Vagina (tissue), 2 donors: Measurements from ENCODE around the gene CHAC2.

Source experiments
- POLR2A ChIP-seq, 2 donors: fragments of 450-650 bp; IDR thresholded peaks; one replicate each; pipeline ENCODE4 v1.6.1; 2017; ENCODE audit warnings: antibody characterized with exemption in 2 of 2, mild to moderate bottlenecking in 2 of 2, moderate library complexity in 2 of 2
- POLR2AphosphoS5 ChIP-seq, 2 donors: sonication (generic); formaldehyde crosslinking; IDR thresholded peaks; one replicate each; pipeline ENCODE4 v1.9.0; 2017; ENCODE audit warnings: antibody characterized with exemption in 2 of 2, mild to moderate bottlenecking in 2 of 2, low read depth in 1 of 2; ENCODE audit not compliant: insufficient read depth in 1 of 2
- TF ChIP-seq, protein P1 (sequence below), 3 experiments: fragments of 450-650 bp in 2 of 3; fragments of 200-600 bp in 1 of 3; sonication (generic) in 1 of 3; IDR thresholded peaks; one replicate each; pipeline ENCODE4 v1.5.1; 2017 to 2019; ENCODE audit warnings: antibody characterized with exemption in 3 of 3, mild to moderate bottlenecking in 2 of 3, moderate library complexity in 2 of 3

DNA sequence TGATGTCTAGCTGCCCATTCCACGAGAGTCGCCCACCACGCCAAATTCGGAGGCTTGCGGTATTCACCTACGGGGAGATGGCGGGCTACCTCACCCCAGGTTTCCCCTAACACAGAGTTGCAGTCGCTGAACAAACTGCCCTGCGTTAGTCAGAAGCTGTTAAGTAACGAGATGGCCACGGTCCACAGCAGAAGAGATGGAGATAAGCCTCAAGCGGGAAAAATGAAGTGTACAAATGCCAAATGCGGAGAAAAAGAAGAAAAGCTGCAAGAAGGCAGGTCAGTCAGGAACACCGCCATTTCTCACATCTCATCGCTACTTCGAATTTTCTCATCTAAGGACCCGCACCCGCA is 18.7 kb downstream of the CHAC2 start:
- TF ChIP-seq, protein P1, sequence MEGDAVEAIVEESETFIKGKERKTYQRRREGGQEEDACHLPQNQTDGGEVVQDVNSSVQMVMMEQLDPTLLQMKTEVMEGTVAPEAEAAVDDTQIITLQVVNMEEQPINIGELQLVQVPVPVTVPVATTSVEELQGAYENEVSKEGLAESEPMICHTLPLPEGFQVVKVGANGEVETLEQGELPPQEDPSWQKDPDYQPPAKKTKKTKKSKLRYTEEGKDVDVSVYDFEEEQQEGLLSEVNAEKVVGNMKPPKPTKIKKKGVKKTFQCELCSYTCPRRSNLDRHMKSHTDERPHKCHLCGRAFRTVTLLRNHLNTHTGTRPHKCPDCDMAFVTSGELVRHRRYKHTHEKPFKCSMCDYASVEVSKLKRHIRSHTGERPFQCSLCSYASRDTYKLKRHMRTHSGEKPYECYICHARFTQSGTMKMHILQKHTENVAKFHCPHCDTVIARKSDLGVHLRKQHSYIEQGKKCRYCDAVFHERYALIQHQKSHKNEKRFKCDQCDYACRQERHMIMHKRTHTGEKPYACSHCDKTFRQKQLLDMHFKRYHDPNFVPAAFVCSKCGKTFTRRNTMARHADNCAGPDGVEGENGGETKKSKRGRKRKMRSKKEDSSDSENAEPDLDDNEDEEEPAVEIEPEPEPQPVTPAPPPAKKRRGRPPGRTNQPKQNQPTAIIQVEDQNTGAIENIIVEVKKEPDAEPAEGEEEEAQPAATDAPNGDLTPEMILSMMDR (IDR thresholded peaks at IDR 0.05) = no peak
- TF ChIP-seq POLR2AphosphoS5 (IDR thresholded peaks at IDR 0.05; ENCODE audit: insufficient read depth in 1 of 2, low read depth in 1 of 2) (no peak), POLR2A (IDR thresholded peaks at IDR 0.05) (no peak)
